HG03520 (cell line): Measurements from ENCODE around the gene NAP1L5.

Source experiments
- ATAC-seq: cut with Tn5 transposase; IDR thresholded peaks from one replicate; pipeline ENCODE4 v1.9.1; 2021; ENCODE audit warnings: mild to moderate bottlenecking, moderate library complexity; ENCODE audit not compliant: unreplicated experiment

Gene NAP1L5

DNA sequence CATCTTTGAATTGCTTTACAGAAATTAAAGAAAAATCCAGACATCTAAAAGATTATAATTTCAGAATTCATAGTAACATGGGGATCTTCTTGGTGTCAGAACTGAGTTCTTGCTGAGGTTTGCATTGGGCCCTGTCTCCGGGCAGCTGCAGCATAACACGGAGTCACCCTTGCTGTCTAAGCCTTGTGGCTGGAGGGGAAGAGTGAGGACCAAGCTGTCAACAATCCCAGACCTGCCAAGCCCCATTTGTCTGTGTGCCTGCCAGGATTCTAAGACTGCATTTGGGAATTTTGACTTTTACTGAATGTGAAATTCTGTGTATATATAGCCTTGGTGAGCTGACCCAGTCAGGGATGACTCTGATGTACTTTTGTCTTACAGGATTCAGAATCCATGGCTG, 25.2 kb upstream of the NAP1L5 start:
- ATAC-seq, result no peak

GRCh38 chr4:88722276-88722780, 24.7 kb upstream of the NAP1L5 start:
- ATAC-seq, result no peak

DNA sequence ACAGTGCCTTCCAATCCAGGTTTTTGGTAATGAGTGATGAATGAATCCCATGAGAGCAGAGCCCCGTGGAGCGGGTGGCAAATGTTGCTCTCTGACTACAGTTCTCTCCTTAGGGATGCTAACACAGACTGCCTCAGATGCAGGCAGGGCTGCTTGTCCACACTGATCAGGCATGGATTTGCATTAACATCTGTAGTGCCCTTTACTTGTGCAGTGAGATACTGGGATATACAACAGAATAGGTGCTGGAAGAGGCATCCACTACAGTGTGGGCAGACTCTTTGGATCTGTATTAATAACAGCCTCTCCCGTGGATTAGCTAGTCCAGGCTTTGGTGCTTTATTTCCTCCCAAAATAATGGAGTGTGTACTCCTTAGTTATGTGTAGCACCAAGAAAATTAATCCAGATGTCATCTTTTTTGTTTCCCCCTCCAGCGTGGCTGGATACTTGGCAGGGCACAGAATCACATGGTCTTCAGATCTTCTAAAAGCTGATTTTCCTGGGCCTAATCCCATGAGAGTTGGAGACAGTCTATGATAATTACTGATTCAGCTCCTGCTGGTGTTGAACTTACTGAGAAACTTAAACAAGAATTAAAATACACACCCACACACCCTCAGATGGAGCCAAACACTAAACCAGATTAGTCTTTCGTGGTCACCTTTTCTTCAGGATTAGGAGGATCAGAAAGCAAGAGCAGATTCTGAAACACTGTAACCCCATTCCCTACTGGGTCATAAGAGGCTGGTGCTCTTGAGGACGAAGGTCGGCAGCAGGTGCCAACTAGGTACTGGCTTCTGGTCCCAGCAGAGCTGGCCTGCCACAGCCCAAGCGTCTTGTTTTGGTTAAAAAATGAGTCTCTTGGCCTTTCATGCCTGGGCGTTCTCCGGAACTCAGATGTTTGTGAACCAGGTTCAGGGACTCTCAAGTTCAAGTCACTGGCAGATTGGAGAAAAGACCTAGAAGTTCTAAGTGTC, 23.1 kb upstream of the NAP1L5 start:
- no peak for ATAC-seq

- no peak for ATAC-seq
These were observed 21.8 kb upstream of the NAP1L5 start for GRCh38 chr4:88719381-88719780.

GRCh38 chr4:88718098-88718497, 20.5 kb upstream of the NAP1L5 start:
- no peak for ATAC-seq

- ATAC-seq, result no peak
These were observed 16.2 kb upstream of the NAP1L5 start for GRCh38 chr4:88713782-88714181.

DNA sequence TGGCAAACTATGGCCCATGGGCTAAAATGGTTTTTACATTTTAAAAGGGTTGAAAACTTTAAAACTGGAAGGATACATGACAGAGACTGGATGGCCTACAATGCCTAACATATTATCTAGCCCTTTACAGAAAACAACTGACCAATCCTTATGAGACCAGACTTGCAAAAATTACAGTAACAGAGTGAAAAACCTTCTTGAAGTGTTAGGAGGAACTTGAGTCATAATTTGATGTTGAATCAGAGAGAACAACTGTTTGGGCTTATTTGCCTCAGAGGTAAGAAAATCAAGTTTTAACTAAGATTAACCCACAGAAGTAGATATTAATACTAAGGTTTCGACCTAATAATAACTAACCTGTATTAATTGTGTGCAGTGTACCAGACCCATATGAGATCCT, 12.4 kb upstream of the NAP1L5 start:
- ATAC-seq, result no peak

- no peak for ATAC-seq
These were observed 8.9 kb upstream of the NAP1L5 start for GRCh38 chr4:88706574-88706973.

- no peak for ATAC-seq
These were observed 8.3 kb upstream of the NAP1L5 start for GRCh38 chr4:88705805-88706492.

DNA sequence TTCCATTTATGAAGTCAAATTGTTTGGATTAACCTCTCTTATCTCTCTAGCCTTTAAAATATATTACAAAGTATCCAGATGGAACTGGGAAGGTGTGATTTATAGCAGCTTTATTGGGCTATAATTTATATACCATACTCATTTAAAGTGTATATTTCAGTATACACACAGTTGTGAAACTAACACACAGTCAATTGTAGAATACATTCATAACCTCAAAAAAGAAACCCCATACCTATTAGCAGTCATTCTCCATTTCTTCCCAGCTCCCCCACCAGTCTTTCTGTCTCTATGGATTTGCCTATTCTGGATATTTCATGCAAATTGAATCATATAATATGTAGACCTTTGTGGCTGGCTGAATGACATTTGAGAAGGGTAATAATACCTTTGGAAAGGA, 7.6 kb upstream of the NAP1L5 start:
- ATAC-seq, result no peak

- ATAC-seq, result no peak
These were observed 5.2 kb upstream of the NAP1L5 start for GRCh38 chr4:88702782-88703181.

- ATAC-seq, result no peak
These were observed 890 bp upstream of the NAP1L5 start for GRCh38 chr4:88698519-88698918.

- ATAC-seq, result no peak
These were observed 488 bp downstream of the NAP1L5 start for GRCh38 chr4:88697141-88697540.

DNA sequence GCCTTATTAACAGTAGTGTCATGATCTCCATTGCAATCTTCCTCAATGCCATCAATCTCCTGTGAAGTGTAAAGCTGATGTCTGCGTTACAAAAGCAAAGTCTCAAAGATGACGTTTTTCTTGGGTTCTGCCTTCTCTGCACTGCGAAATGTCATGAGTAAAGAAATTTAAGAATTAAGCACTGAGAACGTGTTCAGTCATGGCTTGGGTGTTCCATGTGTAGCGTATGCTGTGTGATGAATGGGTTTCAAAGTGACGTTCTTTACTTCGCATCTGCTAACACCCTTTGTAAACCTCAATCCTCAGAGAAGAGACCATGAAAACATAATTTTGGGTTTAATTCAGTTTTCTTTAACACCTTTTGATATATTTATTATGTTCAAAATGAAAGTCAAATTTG, 999 bp downstream of the NAP1L5 start:
- ATAC-seq, result no peak

DNA sequence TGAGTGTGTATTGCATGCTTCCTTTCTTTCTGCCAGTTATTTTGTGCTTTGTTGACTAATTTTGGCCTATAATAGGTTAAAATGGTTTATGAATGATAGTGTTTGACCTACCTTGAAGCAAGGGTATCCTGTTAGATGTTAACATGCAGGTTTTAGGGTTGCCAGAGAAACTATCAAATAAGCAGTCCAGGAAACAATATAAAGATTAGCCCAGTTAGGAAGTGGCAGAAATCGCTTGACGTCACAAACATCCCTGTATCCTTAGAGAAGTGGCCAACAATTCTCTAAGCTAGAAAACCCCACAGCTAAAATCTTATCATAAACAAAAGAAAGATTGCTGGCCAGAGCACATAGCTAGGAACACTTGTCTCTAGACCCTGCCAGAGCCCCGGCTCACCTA, 3.8 kb downstream of the NAP1L5 start:
- ATAC-seq, result no peak

DNA sequence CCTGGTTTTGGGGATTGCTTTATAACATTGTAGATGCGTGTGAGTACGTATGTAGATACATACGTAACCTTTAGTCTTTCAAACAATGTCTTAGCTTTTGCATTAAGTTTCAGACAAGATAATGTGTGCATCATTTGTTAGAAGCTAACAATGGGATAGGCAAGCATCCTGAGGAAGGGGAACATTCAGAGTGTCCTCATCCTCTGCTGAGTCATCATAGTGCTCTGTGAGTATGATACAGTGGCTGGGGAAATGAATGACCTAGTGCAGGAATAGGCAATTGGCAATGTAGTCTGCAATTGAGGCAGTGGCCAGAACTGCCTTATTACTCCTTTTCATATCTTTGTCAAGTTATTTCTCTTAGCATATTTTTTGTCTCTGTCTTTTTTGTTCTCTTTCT, 7.3 kb downstream of the NAP1L5 start:
- ATAC-seq, result no peak

GRCh38 chr4:88681209-88681608, 16.4 kb downstream of the NAP1L5 start:
- ATAC-seq, result no peak

DNA sequence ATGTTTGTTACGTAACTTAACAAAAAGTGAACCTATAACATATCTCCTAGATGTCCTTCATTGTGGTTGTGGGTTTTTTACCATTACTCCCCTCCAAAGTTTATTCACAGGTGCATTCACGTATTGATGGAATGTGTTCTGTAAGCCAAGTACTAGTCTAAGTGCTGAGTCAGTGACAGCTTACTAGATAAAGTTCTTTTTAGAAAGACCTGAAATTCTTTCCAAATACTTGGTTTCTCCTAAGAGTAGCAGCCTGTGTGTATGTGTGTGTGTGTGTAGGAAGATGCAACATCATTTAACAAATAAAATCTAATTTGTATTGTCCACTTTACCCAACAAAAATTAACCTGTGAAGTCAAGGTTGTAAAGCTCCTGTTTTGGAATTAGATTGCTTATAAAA, 22.1 kb downstream of the NAP1L5 start:
- no peak for ATAC-seq

DNA sequence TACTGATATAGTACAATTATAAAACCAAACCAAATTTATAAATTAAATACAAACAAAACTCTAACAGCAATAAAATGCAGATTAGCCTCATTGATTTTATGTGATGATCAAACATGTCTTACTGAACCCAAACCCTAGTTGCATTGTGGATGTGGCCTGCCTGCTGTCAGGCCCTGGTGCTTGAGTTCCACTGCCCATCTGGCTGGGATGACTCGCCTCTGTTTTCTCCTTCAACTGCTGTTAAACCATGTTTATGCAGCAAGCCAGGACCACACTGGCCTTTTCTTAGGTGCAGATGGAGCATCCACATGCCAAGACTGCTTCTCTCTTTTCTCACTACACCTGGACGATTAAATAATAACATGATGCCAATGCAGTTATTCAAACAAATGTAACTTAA, 22.6 kb downstream of the NAP1L5 start:
- ATAC-seq, result no peak

DNA sequence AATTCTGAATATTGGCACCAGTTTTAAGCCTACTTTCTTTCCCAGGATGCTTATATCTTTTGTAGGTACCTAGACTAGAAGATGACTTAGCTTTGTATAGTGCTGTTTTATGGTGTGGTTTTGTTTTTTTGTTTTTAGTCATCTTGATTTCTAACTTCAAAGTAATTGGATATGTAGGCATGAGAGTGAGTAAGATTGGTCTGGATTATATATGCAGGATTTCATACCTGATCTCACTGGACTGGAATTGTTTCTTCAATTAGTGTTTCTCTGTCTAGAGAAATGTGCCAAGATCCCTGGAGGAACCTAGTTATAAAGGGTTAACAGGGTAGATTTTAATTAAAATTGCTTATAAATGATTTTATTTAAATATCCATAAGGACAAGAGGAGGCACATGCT, 23.1 kb downstream of the NAP1L5 start:
- no peak for ATAC-seq

DNA sequence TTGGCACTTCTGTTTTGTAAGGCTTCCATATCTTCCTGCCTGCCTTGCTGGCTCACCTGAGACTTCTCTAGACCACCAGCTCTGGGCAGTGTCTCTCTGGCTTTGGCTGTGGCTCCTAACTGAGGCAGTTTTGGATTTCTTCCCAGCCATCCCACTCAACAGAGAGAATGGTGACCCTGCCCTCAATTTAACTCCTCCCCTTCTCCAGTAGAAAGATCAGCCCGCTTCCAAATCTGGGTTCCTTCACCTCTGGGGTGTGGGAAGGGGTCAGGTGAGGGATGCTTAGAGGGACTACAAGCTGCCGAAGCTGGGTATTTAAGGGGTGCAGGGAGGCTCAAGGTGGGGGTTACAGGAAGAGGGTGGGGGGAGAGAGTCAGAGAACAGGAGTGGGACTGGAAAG, 23.7 kb downstream of the NAP1L5 start:
- ATAC-seq, result no peak

GRCh38 chr4:88672987-88673386, 24.6 kb downstream of the NAP1L5 start:
- no peak for ATAC-seq
